Subcutaneous adipose tissue (tissue), 4 donors: ENCODE data around the gene ITGA3. TPM values are rescaled to one million over a fixed set of nuclear protein-coding genes. Genes with fewer than 3 reads are reported as not detected.

Source experiments
- CTCF ChIP-seq: fragments of 450-650 bp; IDR thresholded peaks from one replicate; pipeline ENCODE4 v1.5.1; 2016; ENCODE audit warnings: low read depth, mild to moderate bottlenecking, control low read depth, antibody characterized with exemption, moderate library complexity
- total RNA-seq, 4 donors: library from RNA; depleted of rRNA; stranded (reverse); fragments of >200 nt; gene quantifications; one replicate each; pipeline ENCODE4 v1.1.0, GENCODE V29; 2016

ITGA3 gene
- total RNA-seq, 4 donors from 2014 or later, result 9.0 to 98.8 (median 19.3) TPM

GRCh38 chr17:50120475-50121253 is 64.8 kb downstream of the ITGA3 start:
- TF ChIP-seq CTCF, result no peak

DNA sequence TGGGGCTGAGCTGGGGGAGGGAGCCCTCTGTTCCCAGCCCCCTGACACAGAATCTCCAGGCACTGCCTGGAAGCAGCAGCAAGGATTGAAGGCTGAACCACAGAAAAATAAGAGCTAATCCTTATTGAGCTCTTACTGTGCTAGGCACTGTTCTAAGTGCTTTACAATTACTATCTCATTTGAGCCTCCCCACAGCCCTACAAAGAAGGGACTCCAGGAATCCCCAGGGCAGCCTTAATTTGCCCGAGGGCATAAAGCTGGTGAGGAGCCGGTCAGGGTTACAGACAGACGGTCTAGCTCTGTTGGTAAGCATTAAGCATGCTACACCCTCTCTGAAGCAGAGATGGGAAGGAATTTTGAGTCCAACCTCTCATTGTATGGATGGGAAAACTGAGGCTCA is 67.0 kb downstream of the ITGA3 start:
- no peak for TF ChIP-seq CTCF

DNA sequence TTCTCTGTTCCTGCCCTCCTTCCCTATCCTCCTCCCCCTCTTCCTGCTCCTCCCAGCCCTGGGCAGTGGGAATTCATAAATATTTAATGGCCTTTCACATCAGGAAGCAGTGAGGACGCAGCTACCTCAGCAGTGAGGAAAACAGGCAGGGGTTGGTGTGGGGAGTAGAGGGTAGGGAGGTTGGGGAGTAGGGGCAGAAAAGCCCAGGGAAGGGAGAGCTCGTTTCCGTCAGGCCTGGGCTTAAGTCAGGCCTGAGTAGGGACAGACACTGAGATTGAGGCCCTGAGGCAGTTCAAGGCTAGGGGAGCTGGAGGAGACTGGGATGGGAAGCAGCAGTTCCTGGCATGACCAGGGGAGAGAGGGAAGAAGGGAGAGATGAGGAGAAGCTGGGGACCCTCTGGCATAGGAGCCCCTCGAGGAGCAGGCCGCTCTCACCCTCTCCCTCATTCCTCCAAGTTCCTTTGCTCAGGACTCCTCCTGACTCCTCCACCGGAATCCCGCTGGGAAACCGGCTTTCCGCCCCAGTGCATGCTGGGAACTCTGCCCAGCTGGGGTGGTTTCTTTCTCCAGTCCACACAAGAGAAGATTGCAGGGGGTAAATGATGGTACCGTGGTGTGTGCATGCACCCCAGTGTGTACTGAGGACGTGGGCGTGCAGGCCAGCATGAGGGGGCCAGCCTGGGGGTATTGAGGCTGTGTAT is 67.9 kb downstream of the ITGA3 start:
- no peak for TF ChIP-seq CTCF

DNA sequence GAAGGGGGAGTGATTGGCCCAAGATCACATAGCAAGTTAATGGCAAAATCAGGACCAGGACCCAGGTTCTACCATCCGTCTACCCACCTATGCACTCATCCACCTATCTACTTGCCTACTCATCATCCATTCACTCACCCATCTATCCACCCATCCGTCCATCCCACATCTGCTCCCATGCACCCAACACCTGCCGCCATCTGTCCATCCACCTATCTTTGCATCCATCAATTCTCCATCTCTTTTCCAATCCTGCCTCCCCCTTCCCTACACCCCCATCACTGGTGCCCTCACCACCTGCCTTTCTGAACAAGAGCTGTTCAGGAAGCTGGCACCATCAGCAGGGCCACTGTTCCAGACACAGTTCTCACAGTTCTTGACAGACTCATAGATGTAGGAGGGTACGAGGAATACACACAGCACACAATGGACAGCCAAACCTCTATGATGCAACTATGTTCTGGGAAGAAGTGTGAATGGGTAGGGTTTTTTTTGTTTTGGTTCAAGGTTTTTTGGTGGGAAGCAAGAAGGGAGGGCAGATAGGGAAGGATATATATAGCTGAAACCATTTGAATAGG is 69.6 kb downstream of the ITGA3 start:
- no peak for TF ChIP-seq CTCF

DNA sequence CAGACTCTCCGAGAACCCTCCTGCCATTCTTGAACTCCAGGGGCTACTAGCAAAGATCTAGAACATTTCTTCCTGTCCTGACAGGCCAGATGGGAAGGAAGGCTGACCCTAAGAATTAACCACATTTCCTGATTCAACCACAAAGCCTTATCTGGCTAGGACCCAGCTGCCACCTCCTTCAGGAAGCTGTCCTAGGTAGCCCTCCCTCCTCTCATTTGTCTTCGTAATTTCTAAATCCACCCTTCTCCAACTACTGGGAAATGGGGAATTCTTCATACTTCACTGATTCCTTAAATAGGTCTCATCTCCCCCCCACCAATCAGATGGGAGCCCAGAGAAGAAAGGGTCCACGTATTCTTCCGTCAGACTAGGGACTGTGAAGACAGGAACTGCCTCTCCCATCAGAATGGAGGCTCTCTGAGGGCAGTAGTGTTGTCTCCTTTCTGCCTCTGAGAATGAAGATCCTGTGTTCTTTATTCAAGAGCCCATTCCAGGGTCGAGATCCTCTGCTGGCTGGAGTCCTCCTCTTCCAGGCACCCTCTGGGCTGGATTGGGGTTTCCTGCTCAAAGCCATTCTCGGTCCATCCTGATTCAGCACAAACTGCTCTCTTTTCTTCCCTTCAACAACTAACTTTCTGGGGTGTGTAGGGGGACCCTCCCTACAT is 71.9 kb downstream of the ITGA3 start:
- no peak for TF ChIP-seq CTCF

GRCh38 chr17:50128441-50129352 is 72.8 kb downstream of the ITGA3 start:
- TF ChIP-seq CTCF, result no peak
